Prostate gland (tissue), 2 donors: ENCODE data around the gene CA12.

ENCODE experiments used
- POLR2A ChIP-seq: fragments of 450-650 bp; IDR thresholded peaks from one replicate; pipeline ENCODE4 v1.6.1; 2016; ENCODE audit warnings: antibody characterized with exemption, mild to moderate bottlenecking
- TF ChIP-seq, protein P1 (sequence below), 4 experiments: fragments of 200-600 bp in 2 of 4; fragments of 450-650 bp in 2 of 4; sonication (generic) in 2 of 4; IDR thresholded peaks; 1 replicate in 3 of 4; 2 replicates in 1 of 4; pipeline ENCODE4 v1.5.1; 2016 to 2019; ENCODE audit warnings: antibody characterized with exemption in 4 of 4, mild to moderate bottlenecking in 2 of 4, moderate library complexity in 2 of 4

DNA sequence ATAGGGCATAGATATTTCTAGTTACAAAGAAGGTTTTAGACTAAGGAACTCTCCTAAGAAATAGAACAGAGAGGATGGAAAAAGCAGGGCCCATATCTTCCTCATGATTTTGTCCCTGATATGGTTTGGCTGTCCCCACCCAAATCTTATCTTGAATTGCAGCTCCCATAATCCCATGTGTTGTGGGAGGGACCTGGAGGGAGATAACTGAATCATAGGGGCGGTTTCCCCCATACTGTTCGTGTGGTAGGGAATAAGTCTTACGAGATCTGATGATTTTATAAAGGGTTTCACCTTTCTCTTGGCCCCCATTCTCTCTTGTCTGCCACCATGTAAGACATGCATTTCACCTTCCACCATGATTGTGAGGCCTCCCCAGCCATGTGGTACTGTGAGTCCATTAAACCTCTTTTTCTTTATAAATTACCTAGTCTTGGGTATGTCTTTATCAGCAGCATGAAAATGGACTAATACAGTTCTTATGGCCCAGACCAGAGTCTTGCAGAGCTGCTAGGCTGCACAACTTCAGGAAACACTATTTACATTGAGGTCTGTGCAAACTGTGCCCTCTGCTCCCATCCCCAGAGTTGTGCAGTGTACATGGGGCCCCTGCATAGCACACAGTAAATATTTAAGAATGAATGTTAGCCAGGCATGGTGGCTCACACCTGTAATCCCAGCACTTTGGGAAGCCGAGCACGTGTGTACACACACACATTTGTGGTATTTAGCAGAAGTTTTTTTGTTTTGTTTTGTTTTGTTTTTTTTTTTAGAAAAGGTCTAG lies 20.3 kb upstream of the CA12 start:
- TF ChIP-seq, protein P1, sequence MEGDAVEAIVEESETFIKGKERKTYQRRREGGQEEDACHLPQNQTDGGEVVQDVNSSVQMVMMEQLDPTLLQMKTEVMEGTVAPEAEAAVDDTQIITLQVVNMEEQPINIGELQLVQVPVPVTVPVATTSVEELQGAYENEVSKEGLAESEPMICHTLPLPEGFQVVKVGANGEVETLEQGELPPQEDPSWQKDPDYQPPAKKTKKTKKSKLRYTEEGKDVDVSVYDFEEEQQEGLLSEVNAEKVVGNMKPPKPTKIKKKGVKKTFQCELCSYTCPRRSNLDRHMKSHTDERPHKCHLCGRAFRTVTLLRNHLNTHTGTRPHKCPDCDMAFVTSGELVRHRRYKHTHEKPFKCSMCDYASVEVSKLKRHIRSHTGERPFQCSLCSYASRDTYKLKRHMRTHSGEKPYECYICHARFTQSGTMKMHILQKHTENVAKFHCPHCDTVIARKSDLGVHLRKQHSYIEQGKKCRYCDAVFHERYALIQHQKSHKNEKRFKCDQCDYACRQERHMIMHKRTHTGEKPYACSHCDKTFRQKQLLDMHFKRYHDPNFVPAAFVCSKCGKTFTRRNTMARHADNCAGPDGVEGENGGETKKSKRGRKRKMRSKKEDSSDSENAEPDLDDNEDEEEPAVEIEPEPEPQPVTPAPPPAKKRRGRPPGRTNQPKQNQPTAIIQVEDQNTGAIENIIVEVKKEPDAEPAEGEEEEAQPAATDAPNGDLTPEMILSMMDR (IDR thresholded peaks at IDR 0.05) = no peak
- TF ChIP-seq POLR2A = no peak
